Sigmoid colon (tissue), 7 donors: ENCODE measurements around the gene PGF. TPM values are rescaled to one million over a fixed set of nuclear protein-coding genes. Genes with fewer than 3 reads are reported as not detected.

ENCODE experiments used
- DNase-seq: peaks from one replicate; pipeline ENCODE4 v3.0.0-alpha.2; 2019
- H3K27ac ChIP-seq, 4 donors: fragments of 200-600 bp; sonication (generic); one replicate each; pipeline ENCODE4 v1.5.1; 2016 to 2019; ENCODE audit warnings: mild to moderate bottlenecking in 1 of 4
- H3K27me3 ChIP-seq, 3 donors: fragments of 200-600 bp; sonication (generic); one replicate each; pipeline ENCODE4 v1.5.1; 2019; ENCODE audit warnings: mild to moderate bottlenecking in 1 of 3
- H3K36me3 ChIP-seq, 4 donors: fragments of 200-600 bp; sonication (generic); one replicate each; pipeline ENCODE4 v1.5.1; 2016 to 2019
- H3K4me1 ChIP-seq, 4 donors: fragments of 200-600 bp; sonication (generic); one replicate each; pipeline ENCODE4 v1.5.1; 2017 to 2019
- H3K4me3 ChIP-seq, 4 donors: fragments of 200-600 bp; sonication (generic); one replicate each; pipeline ENCODE4 v1.5.1; 2017 to 2019; ENCODE audit warnings: mild to moderate bottlenecking in 2 of 4, moderate library complexity in 1 of 4
- H3K9me3 ChIP-seq, 4 donors: fragments of 200-600 bp in 3 of 4; sonication (generic) in 3 of 4; one replicate each; pipeline versions ENCODE4 v1.5.1 to v1.6.1; 2013 to 2019
- CTCF ChIP-seq, 4 experiments: fragments of 450-650 bp in 3 of 4; fragments of 200-600 bp in 1 of 4; IDR thresholded peaks; one replicate each; pipeline ENCODE4 v1.5.1; 2016 to 2019; ENCODE audit warnings: antibody characterized with exemption in 4 of 4, mild to moderate bottlenecking in 3 of 4, moderate library complexity in 2 of 4
- EP300 ChIP-seq, 4 donors: sonication (generic); formaldehyde crosslinking; IDR thresholded peaks; one replicate each; pipeline ENCODE4 v1.6.1; 2017; ENCODE audit warnings: antibody characterized with exemption in 4 of 4
- POLR2A ChIP-seq, 2 donors: fragments of 450-650 bp; IDR thresholded peaks; one replicate each; pipeline ENCODE4 v1.6.1; 2016; ENCODE audit warnings: antibody characterized with exemption in 2 of 2, mild to moderate bottlenecking in 2 of 2, moderate library complexity in 2 of 2
- POLR2AphosphoS5 ChIP-seq, 4 donors: sonication (generic); formaldehyde crosslinking; IDR thresholded peaks; one replicate each; pipeline ENCODE4 v1.6.1; 2017; ENCODE audit warnings: antibody characterized with exemption in 4 of 4
- WGBS, 2 donors: extraction: QIAGEN DNeasy Blood & Tissue Kit; methylation state at CpG; one replicate each; pipeline ENCODE4 v1.1.7; 2013; 5-methylcytosine and 5-hydroxymethylcytosine counted together
- intact Hi-C: fragments of 100-400 bp; cut with DNase I; formaldehyde crosslinking; loops from one replicate; pipeline ENCODE4 v1.15.1; 2023
- polyA plus RNA-seq, 3 donors: library from polyadenylated mRNA; stranded (reverse); fragments of 200-250 nt; gene quantifications; one replicate each; pipeline ENCODE4 v1.2.3, GENCODE V29; 2013
- total RNA-seq, 4 donors: library from RNA; depleted of rRNA; stranded (reverse); fragments of >200 nt; gene quantifications; one replicate each; pipeline ENCODE4 v1.1.0, GENCODE V29; 2016
- donor health status: healthy with polysubstance abuse.
- donor health status: Bipolar disorder and iron deficiency.
- donor health status: healthy.

Gene PGF
- total and polyA plus RNA-seq, 7 donors, result 1.2 to 15.6 (median 6.3) TPM

GRCh38 chr14:74965486-74966153 is 10.2 kb upstream of the PGF start:
- DNase-seq, result peak; percentile 17
- WGBS, 2 donors, result 79 to 85% methylated on average over 5 of the region's 5 CpGs
- Histone ChIP-seq H3K27me3 (no peaks in the 10 kb centered on the region), H3K4me1 (peaks cover 0 to 5% (median 0%) of the 10 kb centered on the region in 4 donors), H3K36me3 (no peaks in the 10 kb centered on the region), H3K4me3 (no peak overlapping the region), H3K27ac (no peak overlapping the region), H3K9me3 (no peaks in the 10 kb centered on the region)
- TF ChIP-seq CTCF (IDR thresholded peaks at IDR 0.05) (no peak), EP300 (IDR thresholded peaks at IDR 0.05) (no peak), POLR2A (IDR thresholded peaks at IDR 0.05) (no peak), POLR2AphosphoS5 (IDR thresholded peaks at IDR 0.05) (no peak)
- intact Hi-C loops, result no loop called here

GRCh38 chr14:74964787-74965485 is 9.5 kb upstream of the PGF start:
- TF ChIP-seq POLR2AphosphoS5 (IDR thresholded peaks at IDR 0.05) (no peak), EP300 (IDR thresholded peaks at IDR 0.05) (no peak), POLR2A (IDR thresholded peaks at IDR 0.05) (no peak), CTCF (IDR thresholded peaks at IDR 0.05) (no peak)
- H3K4me1 ChIP-seq, result peaks cover 0 to 5% (median 0%) of the 10 kb centered on the region in 4 donors
- WGBS, 2 donors, result 60 to 70% methylated on average over 4 of the region's 4 CpGs
- H3K27ac ChIP-seq, result no peak overlapping the region
- intact Hi-C loops, result no loop called here
- no peak overlapping the region for H3K4me3 ChIP-seq
- no peaks in the 10 kb centered on the region for H3K27me3 ChIP-seq
- H3K9me3 ChIP-seq, result no peaks in the 10 kb centered on the region
- DNase-seq, result peak; percentile 39
- no peaks in the 10 kb centered on the region for H3K36me3 ChIP-seq

GRCh38 chr14:74963705-74964271 is 8.4 kb upstream of the PGF start:
- intact Hi-C loops, result no loop called here
- TF ChIP-seq EP300 (IDR thresholded peaks at IDR 0.05) (no peak), POLR2AphosphoS5 (IDR thresholded peaks at IDR 0.05) (no peak), POLR2A (IDR thresholded peaks at IDR 0.05) (no peak), CTCF (IDR thresholded peaks at IDR 0.05) (no peak)
- Histone ChIP-seq H3K27me3 (no peaks in the 10 kb centered on the region), H3K36me3 (no peaks in the 10 kb centered on the region), H3K27ac (no peak overlapping the region), H3K4me1 (peaks cover 0 to 1% (median 0%) of the 10 kb centered on the region in 4 donors), H3K4me3 (no peak overlapping the region), H3K9me3 (no peaks in the 10 kb centered on the region)
- WGBS, 2 donors, result 63 to 73% methylated on average over 9 of the region's 9 CpGs
- DNase-seq, result peak; percentile 58

- no peak for DNase-seq
- Histone ChIP-seq H3K4me3 (no peak overlapping the region), H3K36me3 (no peaks in the 10 kb centered on the region), H3K9me3 (no peaks in the 10 kb centered on the region), H3K27me3 (no peaks in the 10 kb centered on the region), H3K4me1 (no peaks in the 10 kb centered on the region), H3K27ac (no peak overlapping the region)
- WGBS, 2 donors, result 75 to 81% methylated on average over 12 of the region's 12 CpGs
- TF ChIP-seq POLR2A (IDR thresholded peaks at IDR 0.05) (no peak), POLR2AphosphoS5 (IDR thresholded peaks at IDR 0.05) (no peak), EP300 (IDR thresholded peaks at IDR 0.05) (no peak), CTCF (IDR thresholded peaks at IDR 0.05) (no peak)
- intact Hi-C loops, result no loop called here
Measured at GRCh38 chr14:74963178-74963704, 7.8 kb upstream of the PGF start.
